Spleen (tissue), 7 donors: ENCODE measurements around the gene ZFP57.

Experiments used
- CTCF ChIP-seq, 11 experiments: fragments of 200-600 bp in 7 of 11; fragments of 450-650 bp in 4 of 11; sonication (generic) in 4 of 11; IDR thresholded peaks in 8 of 11; conservative IDR thresholded peaks in 3 of 11; 1 replicate in 7 of 11; 2 replicates in 4 of 11; pipeline versions ENCODE4 v1.4.0 to v1.8.0; 2016 to 2021; ENCODE audit warnings: antibody characterized with exemption in 11 of 11, inconsistent platforms in 4 of 11, mild to moderate bottlenecking in 1 of 11
- POLR2A ChIP-seq, 3 donors: fragments of 450-650 bp; IDR thresholded peaks; one replicate each; pipeline ENCODE4 v1.5.1; 2017; ENCODE audit warnings: antibody characterized with exemption in 3 of 3, mild to moderate bottlenecking in 1 of 3
- POLR2AphosphoS5 ChIP-seq, 3 donors: sonication (generic); formaldehyde crosslinking; IDR thresholded peaks; one replicate each; pipeline ENCODE4 v1.5.1; 2017; ENCODE audit warnings: antibody characterized with exemption in 3 of 3
- donor health status: DM: no; HTN: no; CAD: no; lungs with moderate emphysema.
- donor health status: DM: no; HTN: no; CAD: no.
- donor health status: DM: no; HTN: no; CAD: no.

DNA sequence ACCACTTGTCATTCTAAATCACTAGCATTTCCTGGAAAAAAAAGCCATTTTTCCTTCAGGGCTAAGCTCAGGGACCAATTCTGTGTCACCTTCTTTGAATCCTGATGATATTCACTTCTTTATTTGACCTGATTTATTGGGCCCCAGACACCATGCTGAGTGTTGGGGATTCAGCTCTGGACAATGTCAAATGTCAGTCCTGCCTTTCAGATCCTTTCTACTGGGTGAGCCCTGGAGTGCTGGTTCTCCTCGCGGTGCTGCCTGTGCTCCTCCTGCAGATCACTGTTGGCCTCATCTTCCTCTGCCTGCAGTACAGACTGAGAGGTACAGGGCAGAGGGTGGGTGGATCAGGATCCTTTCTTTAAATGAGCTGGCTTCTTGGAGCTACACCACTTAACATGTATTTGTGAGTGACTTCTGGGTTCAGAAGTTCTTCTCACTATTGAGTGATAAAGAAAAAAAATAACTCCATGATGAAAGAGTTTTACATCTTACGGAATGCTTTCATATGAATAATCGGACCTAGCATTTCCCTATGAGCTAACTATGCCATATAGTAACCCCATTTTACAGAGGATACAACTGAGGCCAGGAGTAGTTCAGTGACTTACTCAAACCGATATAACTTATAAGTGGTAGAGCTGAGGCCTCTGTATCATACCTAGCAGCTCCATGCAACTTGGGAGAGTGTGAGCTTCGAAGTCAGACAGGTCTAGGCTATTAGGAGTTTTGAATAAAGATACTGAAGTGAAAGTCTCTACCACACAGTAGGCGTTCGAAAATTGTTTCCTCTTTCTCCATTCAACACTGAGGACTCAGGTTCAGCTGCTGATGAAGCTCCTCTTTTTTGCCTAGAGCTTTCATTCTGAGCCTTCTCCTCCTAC is 14.8 kb downstream of the ZFP57 start:
- TF ChIP-seq POLR2A (IDR thresholded peaks at IDR 0.05) (no peak), CTCF (IDR thresholded peaks at IDR 0.05 in 8 of 11, conservative IDR thresholded peaks at IDR 0.05 in 3 of 11) (no peak), POLR2AphosphoS5 (IDR thresholded peaks at IDR 0.05) (no peak)
